GM21529 (cell line): ENCODE data around the gene MOB3B.

Experiments used
- ATAC-seq: cut with Tn5 transposase; IDR thresholded peaks from one replicate; pipeline ENCODE4 v1.9.1; 2021; ENCODE audit not compliant: unreplicated experiment

The MOB3B gene

GRCh38 chr9:27529316-27530278 lies at the start of gene MOB3B:
Gene MOB3B (minus strand): TSS chr9:27529814. CDS start chr9:27455550, 74,264 bp downstream.
- ATAC-seq = peak; percentile 75

GRCh38 chr9:27573634-27574590 lies 44.3 kb upstream of the MOB3B start:
- ATAC-seq = peak; percentile 87

GRCh38 chr9:27572918-27573633 lies 43.5 kb upstream of the MOB3B start, which contains the start of gene C9orf72:
Gene C9orf72 (minus strand): TSS chr9:27573481. CDS start chr9:27567120, 6,361 bp downstream.
- ATAC-seq = peak; percentile 65

GRCh38 chr9:27572566-27572917 lies 42.9 kb upstream of the MOB3B start:
- ATAC-seq = peak; percentile 33

GRCh38 chr9:27572061-27572460 lies 42.4 kb upstream of the MOB3B start:
- ATAC-seq = no peak

GRCh38 chr9:27571011-27571410 lies 41.4 kb upstream of the MOB3B start:
- ATAC-seq = no peak

GRCh38 chr9:27569406-27569805 lies 39.8 kb upstream of the MOB3B start:
- ATAC-seq = no peak

- ATAC-seq = no peak
These were observed 36.5 kb upstream of the MOB3B start for GRCh38 chr9:27566118-27566517.

GRCh38 chr9:27565696-27566095 lies 36.1 kb upstream of the MOB3B start:
- no peak for ATAC-seq

- no peak for ATAC-seq
These were observed 35.1 kb upstream of the MOB3B start for GRCh38 chr9:27564670-27565069.

- no peak for ATAC-seq
These were observed 34.3 kb upstream of the MOB3B start for GRCh38 chr9:27563738-27564430.

- peak; percentile 59 for ATAC-seq
These were observed 32.1 kb upstream of the MOB3B start for GRCh38 chr9:27561685-27562084.

GRCh38 chr9:27560457-27560856 lies 30.8 kb upstream of the MOB3B start:
- no peak for ATAC-seq

GRCh38 chr9:27558307-27558706 lies 28.7 kb upstream of the MOB3B start:
- ATAC-seq = no peak

- ATAC-seq = no peak
These were observed 26.9 kb upstream of the MOB3B start for GRCh38 chr9:27556470-27556869.

GRCh38 chr9:27554712-27555111 lies 25.1 kb upstream of the MOB3B start:
- ATAC-seq = no peak

GRCh38 chr9:27549196-27549755 lies 19.7 kb upstream of the MOB3B start:
- no peak for ATAC-seq

- ATAC-seq = peak; percentile 69
These were observed 18.6 kb upstream of the MOB3B start for GRCh38 chr9:27548055-27548741.

- no peak for ATAC-seq
These were observed 15.9 kb upstream of the MOB3B start for GRCh38 chr9:27545471-27545870.
